KMS-11 (cell line): ENCODE results near the gene SLC25A29.
A peak's percentile ranks its signal among the peaks of the same experiment; 100 is the strongest.

Experiments used
- H2AFZ ChIP-seq: fragments of 200-600 bp; sonication (generic); 2 replicates; pipeline ENCODE4 v1.6.1; 2016; ENCODE audit warnings: antibody characterized with exemption, mixed run types, low read depth
- H3K27ac ChIP-seq: fragments of 200-600 bp; sonication (generic); 2 replicates; pipeline ENCODE4 v1.6.1; 2016; ENCODE audit warnings: mild to moderate bottlenecking, mixed run types
- H3K27me3 ChIP-seq: fragments of 200-600 bp; sonication (generic); 2 replicates; pipeline ENCODE4 v1.6.1; 2017; ENCODE audit warnings: mild to moderate bottlenecking, low read depth, mixed run types, moderate library complexity; ENCODE audit not compliant: insufficient read depth
- H3K36me3 ChIP-seq: fragments of 200-600 bp; sonication (generic); 2 replicates; pipeline ENCODE4 v1.6.1; 2017; ENCODE audit warnings: mild to moderate bottlenecking, mixed run types; ENCODE audit not compliant: insufficient read depth
- H3K4me1 ChIP-seq: fragments of 200-600 bp; sonication (generic); 2 replicates; pipeline ENCODE4 v1.6.1; 2016; ENCODE audit warnings: mild to moderate bottlenecking, low read depth, mixed run types; ENCODE audit not compliant: poor library complexity, severe bottlenecking
- H3K4me2 ChIP-seq: fragments of 200-600 bp; sonication (generic); 2 replicates; pipeline ENCODE4 v1.7.0; 2016; ENCODE audit warnings: mild to moderate bottlenecking, mixed run types
- H3K4me3 ChIP-seq: fragments of 200-600 bp; sonication (generic); IDR thresholded peaks from 2 replicates; pipeline ENCODE4 v1.6.1; 2017; ENCODE audit warnings: low read depth, low read length, mixed read lengths; ENCODE audit not compliant: insufficient read depth
- H3K79me2 ChIP-seq: fragments of 200-600 bp; sonication (generic); 2 replicates; pipeline ENCODE4 v1.6.1; 2016; ENCODE audit warnings: low read depth, mixed run types; ENCODE audit not compliant: insufficient read depth
- H3K9ac ChIP-seq: fragments of 200-600 bp; sonication (generic); 2 replicates; pipeline ENCODE4 v1.6.1; 2016; ENCODE audit warnings: mild to moderate bottlenecking, mixed run types
- H4K20me1 ChIP-seq: fragments of 200-600 bp; sonication (generic); 2 replicates; pipeline ENCODE4 v1.6.1; 2016; ENCODE audit warnings: mild to moderate bottlenecking, mixed run types; ENCODE audit not compliant: insufficient read depth
- CTCF ChIP-seq: fragments of 200-600 bp; sonication (generic); conservative IDR thresholded peaks from 2 replicates; pipeline ENCODE4 v1.6.1; 2017; ENCODE audit warnings: low read depth, mild to moderate bottlenecking, antibody characterized with exemption, low read length, moderate library complexity, mixed read lengths

SLC25A29 gene

GRCh38 chr14:100256339-100256895 lies 49.8 kb downstream of the SLC25A29 start:
- Histone ChIP-seq H3K27ac (no peak overlapping the region), H3K27me3 (no peaks in the 10 kb centered on the region), H3K9ac (no peak overlapping the region), H3K4me1 (peaks cover 57% of the 10 kb centered on the region), H2AFZ (no peak overlapping the region), H4K20me1 (peaks cover 82% of the 10 kb centered on the region), H3K36me3 (no peaks in the 10 kb centered on the region), H3K4me3 (no peak overlapping the region), H3K79me2 (peaks cover 96% of the 10 kb centered on the region), H3K4me2 (no peak overlapping the region)
- no peak for TF ChIP-seq CTCF

DNA sequence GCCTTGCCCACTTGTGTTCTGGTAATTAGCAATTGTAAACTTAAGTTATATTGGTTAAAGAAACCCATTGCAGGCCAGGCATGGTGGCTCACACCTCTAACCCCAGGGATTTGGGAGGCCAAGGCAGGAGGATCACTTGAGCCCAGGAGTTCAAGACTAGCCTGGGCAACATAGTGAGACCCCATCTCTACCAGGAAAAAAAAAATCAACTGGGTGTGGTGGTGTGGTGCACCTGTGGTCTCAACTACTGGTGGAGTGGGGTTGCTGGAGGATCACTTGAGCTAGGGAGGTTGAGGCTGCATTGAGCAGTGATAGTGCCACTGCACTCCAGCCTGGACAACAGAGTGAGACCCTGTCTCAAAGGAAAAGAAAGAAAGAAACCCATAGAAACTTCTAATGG lies 53.6 kb downstream of the SLC25A29 start:
- TF ChIP-seq CTCF, result no peak
- no peak overlapping the region for H2AFZ ChIP-seq
- peaks cover 83% of the 10 kb centered on the region for H4K20me1 ChIP-seq
- peaks cover 1% of the 10 kb centered on the region; the same call in 1 of the 2 replicates for H3K36me3 ChIP-seq
- H3K79me2 ChIP-seq, result peaks cover 97% of the 10 kb centered on the region
- no peak overlapping the region for H3K4me3 ChIP-seq
- peaks cover 51% of the 10 kb centered on the region for H3K4me1 ChIP-seq
- no peaks in the 10 kb centered on the region for H3K27me3 ChIP-seq
- H3K27ac ChIP-seq, result no peak overlapping the region
- H3K9ac ChIP-seq, result no peak overlapping the region
- no peak overlapping the region for H3K4me2 ChIP-seq

- no peak overlapping the region for H3K9ac ChIP-seq
- no peak overlapping the region for H3K4me2 ChIP-seq
- H3K36me3 ChIP-seq, result peaks cover 3% of the 10 kb centered on the region; the same call in 1 of the 2 replicates
- no peak for TF ChIP-seq CTCF
- peaks cover 36% of the 10 kb centered on the region for H3K4me1 ChIP-seq
- H3K27me3 ChIP-seq, result no peaks in the 10 kb centered on the region
- no peak overlapping the region for H2AFZ ChIP-seq
- H4K20me1 ChIP-seq, result peaks cover 85% of the 10 kb centered on the region
- no peak overlapping the region for H3K27ac ChIP-seq
- no peak overlapping the region for H3K4me3 ChIP-seq
- peaks cover 97% of the 10 kb centered on the region for H3K79me2 ChIP-seq
Measured at GRCh38 chr14:100250732-100251465, 55.3 kb downstream of the SLC25A29 start.

- peaks cover 100% of the 10 kb centered on the region for H3K79me2 ChIP-seq
- no peaks in the 10 kb centered on the region for H3K27me3 ChIP-seq
- H3K4me2 ChIP-seq, result no peak overlapping the region
- peaks cover 73% of the 10 kb centered on the region for H4K20me1 ChIP-seq
- no peak overlapping the region for H2AFZ ChIP-seq
- H3K4me3 ChIP-seq, result no peak overlapping the region
- H3K9ac ChIP-seq, result no peak overlapping the region
- peaks cover 23% of the 10 kb centered on the region for H3K4me1 ChIP-seq
- peaks cover 3% of the 10 kb centered on the region; the same call in 1 of the 2 replicates for H3K36me3 ChIP-seq
- peak; percentile 51; the same call in 1 of the 2 replicates for TF ChIP-seq CTCF
- no peak overlapping the region for H3K27ac ChIP-seq
Measured at GRCh38 chr14:100246809-100247428, 59.3 kb downstream of the SLC25A29 start.
